ENCODE data around the gene APOF.
A peak's percentile ranks its signal among the peaks of the same experiment; 100 is the strongest.

GRCh38 chr12:56359851-56360767, 2.5 kb downstream of the APOF start, which contains the start of gene STAT2:
- TF ChIP-seq CTCF (IDR thresholded peaks at IDR 0.05), result no peak
- TF ChIP-seq POLR2AphosphoS5 (IDR thresholded peaks at IDR 0.05; ENCODE audit: insufficient read depth in 1 of 2, low read depth in 1 of 2), result peak; percentile 93 to 100

Measured in vagina (tissue), 2 donors.